ENCODE data around the gene PAFAH2. TPM values are rescaled to one million over a fixed set of nuclear protein-coding genes. Genes with fewer than 3 reads are reported as not detected.
A peak's percentile ranks its signal among the peaks of the same experiment; 100 is the strongest.

Gene PAFAH2
- total and polyA plus RNA-seq, 2 of the 13 experiments (the other 11 are each of a cell fraction or from before 2014, with no cell fraction given) = 6.9 to 9.4 TPM

DNA sequence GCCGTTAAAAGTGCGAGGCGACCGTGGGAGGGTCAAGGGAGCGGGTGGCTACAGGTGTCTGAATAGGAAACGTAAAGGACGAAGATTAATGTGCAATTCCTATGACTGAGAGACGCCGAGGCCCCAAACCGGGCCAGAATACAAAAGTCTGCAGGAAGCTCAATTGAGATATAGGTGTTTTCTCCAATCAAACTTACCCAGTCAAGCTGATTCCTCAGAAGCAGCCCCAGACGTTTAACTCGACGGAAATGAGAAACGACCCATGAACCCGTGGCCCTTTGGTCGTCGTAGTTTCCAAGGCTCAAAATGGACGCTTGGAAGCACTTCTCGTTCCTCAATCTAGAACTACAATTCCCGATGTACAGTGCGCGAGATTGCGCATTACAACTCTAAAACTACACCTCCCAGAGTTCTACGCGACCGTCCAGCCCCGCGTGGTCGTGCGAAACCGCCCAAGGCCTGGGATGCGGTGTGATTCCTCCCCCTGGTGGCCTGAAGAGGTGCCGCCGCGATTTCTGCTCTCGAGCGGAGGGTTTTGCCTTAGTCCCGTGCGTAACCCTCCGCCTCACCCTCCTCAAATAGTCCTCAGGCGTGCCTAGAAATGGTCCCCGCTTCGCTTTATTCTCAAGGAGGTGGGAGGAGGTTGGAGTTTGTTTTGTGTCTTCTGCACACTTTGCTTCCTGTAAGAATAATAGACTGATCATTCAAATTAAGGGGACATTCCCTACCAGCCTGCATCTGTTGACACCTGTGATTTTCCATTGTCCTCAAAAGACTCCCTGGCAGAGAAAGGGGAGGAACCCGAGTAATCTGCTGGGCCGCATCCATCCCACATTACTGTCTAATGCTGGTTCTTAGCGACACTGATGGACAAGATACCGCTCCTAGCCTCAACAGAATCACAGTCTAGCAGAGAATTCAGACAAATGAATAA, at the start of gene PAFAH2 (continued):
- TF ChIP-seq, protein P1, sequence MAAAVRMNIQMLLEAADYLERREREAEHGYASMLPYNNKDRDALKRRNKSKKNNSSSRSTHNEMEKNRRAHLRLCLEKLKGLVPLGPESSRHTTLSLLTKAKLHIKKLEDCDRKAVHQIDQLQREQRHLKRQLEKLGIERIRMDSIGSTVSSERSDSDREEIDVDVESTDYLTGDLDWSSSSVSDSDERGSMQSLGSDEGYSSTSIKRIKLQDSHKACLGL (CRISPR knock-in tag; IDR thresholded peaks at IDR 0.05) = peak; percentile 67; the same call in 1 of the 2 replicates
- TF ChIP-seq HDAC1 (CRISPR knock-in tag; IDR thresholded peaks at IDR 0.05) (peak; percentile 88), ZNF704 (CRISPR knock-in tag; IDR thresholded peaks at IDR 0.05; ENCODE audit: borderline replicate concordance) (no peak), ZSCAN20 (CRISPR knock-in tag; IDR thresholded peaks at IDR 0.05; ENCODE audit: borderline replicate concordance) (no peak), KMT2B (CRISPR knock-in tag; IDR thresholded peaks at IDR 0.05) (peak; percentile 82), KLF15 (CRISPR knock-in tag; IDR thresholded peaks at IDR 0.05; ENCODE audit: borderline replicate concordance) (peak; percentile 81; the same call in 1 of the 2 replicates), RFX1 (IDR thresholded peaks at IDR 0.05) (no peak), PCBP2 (optimal IDR thresholded peaks at IDR 0.05; ENCODE audit: low read depth, low read length, poor library complexity, severe bottlenecking) (no peak), WIZ (CRISPR knock-in tag; IDR thresholded peaks at IDR 0.05) (no peak), ZNF432 (CRISPR knock-in tag; IDR thresholded peaks at IDR 0.05; ENCODE audit: borderline replicate concordance) (no peak; the same call in 1 of the 2 replicates)
- TF ChIP-seq, protein P2, sequence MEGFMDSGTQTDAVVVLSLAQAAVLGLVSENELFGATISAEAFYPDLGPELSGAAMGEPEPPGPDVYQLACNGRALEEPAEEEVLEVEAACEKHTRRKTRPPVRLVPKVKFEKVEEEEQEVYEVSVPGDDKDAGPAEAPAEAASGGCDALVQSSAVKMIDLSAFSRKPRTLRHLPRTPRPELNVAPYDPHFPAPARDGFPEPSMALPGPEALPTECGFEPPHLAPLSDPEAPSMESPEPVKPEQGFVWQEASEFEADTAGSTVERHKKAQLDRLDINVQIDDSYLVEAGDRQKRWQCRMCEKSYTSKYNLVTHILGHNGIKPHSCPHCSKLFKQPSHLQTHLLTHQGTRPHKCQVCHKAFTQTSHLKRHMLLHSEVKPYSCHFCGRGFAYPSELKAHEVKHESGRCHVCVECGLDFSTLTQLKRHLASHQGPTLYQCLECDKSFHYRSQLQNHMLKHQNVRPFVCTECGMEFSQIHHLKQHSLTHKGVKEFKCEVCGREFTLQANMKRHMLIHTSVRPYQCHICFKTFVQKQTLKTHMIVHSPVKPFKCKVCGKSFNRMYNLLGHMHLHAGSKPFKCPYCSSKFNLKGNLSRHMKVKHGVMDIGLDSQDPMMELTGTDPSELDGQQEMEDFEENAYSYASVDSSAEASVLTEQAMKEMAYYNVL (CRISPR knock-in tag; IDR thresholded peaks at IDR 0.05; ENCODE audit: borderline replicate concordance) = peak; percentile 84; the same call in 1 of the 2 replicates
- TF ChIP-seq, protein P3, sequence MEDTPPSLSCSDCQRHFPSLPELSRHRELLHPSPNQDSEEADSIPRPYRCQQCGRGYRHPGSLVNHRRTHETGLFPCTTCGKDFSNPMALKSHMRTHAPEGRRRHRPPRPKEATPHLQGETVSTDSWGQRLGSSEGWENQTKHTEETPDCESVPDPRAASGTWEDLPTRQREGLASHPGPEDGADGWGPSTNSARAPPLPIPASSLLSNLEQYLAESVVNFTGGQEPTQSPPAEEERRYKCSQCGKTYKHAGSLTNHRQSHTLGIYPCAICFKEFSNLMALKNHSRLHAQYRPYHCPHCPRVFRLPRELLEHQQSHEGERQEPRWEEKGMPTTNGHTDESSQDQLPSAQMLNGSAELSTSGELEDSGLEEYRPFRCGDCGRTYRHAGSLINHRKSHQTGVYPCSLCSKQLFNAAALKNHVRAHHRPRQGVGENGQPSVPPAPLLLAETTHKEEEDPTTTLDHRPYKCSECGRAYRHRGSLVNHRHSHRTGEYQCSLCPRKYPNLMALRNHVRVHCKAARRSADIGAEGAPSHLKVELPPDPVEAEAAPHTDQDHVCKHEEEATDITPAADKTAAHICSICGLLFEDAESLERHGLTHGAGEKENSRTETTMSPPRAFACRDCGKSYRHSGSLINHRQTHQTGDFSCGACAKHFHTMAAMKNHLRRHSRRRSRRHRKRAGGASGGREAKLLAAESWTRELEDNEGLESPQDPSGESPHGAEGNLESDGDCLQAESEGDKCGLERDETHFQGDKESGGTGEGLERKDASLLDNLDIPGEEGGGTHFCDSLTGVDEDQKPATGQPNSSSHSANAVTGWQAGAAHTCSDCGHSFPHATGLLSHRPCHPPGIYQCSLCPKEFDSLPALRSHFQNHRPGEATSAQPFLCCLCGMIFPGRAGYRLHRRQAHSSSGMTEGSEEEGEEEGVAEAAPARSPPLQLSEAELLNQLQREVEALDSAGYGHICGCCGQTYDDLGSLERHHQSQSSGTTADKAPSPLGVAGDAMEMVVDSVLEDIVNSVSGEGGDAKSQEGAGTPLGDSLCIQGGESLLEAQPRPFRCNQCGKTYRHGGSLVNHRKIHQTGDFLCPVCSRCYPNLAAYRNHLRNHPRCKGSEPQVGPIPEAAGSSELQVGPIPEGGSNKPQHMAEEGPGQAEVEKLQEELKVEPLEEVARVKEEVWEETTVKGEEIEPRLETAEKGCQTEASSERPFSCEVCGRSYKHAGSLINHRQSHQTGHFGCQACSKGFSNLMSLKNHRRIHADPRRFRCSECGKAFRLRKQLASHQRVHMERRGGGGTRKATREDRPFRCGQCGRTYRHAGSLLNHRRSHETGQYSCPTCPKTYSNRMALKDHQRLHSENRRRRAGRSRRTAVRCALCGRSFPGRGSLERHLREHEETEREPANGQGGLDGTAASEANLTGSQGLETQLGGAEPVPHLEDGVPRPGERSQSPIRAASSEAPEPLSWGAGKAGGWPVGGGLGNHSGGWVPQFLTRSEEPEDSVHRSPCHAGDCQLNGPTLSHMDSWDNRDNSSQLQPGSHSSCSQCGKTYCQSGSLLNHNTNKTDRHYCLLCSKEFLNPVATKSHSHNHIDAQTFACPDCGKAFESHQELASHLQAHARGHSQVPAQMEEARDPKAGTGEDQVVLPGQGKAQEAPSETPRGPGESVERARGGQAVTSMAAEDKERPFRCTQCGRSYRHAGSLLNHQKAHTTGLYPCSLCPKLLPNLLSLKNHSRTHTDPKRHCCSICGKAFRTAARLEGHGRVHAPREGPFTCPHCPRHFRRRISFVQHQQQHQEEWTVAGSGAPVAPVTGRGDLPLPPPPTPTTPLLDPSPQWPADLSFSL (CRISPR knock-in tag; IDR thresholded peaks at IDR 0.05) = no peak
- TF ChIP-seq, protein P4, sequence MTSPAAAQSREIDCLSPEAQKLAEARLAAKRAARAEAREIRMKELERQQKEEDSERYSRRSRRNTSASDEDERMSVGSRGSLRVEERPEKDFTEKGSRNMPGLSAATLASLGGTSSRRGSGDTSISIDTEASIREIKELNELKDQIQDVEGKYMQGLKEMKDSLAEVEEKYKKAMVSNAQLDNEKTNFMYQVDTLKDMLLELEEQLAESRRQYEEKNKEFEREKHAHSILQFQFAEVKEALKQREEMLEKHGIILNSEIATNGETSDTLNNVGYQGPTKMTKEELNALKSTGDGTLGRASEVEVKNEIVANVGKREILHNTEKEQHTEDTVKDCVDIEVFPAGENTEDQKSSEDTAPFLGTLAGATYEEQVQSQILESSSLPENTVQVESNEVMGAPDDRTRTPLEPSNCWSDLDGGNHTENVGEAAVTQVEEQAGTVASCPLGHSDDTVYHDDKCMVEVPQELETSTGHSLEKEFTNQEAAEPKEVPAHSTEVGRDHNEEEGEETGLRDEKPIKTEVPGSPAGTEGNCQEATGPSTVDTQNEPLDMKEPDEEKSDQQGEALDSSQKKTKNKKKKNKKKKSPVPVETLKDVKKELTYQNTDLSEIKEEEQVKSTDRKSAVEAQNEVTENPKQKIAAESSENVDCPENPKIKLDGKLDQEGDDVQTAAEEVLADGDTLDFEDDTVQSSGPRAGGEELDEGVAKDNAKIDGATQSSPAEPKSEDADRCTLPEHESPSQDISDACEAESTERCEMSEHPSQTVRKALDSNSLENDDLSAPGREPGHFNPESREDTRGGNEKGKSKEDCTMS (CRISPR knock-in tag; conservative IDR thresholded peaks at IDR 0.05) = no peak
